ENCODE measurements around the gene CASP2. TPM values are rescaled to one million over a fixed set of nuclear protein-coding genes. Genes with fewer than 3 reads are reported as not detected.
"Not testable (repeated sequence)": the region's sequence is repeated elsewhere in the genome, so short reads cannot be mapped to it uniquely, and the experiment has no call there.

Gene CASP2
- total RNA-seq, 1 donor from 2014 or later: 110 TPM

DNA sequence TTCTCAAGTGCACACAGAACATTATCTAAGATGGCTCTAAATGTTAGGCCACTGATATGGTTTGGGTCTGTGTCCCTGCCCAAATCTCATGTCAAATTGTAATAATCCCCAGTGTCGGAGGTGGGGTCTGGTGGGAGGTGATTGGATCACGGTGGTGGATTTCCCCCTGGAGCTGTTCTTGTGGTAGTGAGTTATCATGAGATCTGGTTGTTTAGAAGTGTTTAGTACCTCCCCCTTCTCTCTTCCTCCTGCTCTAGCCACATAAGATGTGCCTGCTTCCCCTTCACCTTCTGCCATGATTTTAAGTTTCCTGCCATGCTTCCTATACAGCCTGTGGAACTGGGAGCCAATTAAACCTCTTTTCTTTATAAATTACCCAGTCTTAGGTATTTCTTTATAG lies 36.1 kb upstream of the CASP2 start:
- Mint-ChIP-seq H3K27ac (peak overlapping the region; percentile 86), H3K36me3 (ENCODE audit: low read depth) (peaks cover 35% of the 10 kb centered on the region), H3K4me3 (peak overlapping the region; percentile 20), H3K4me1 (ENCODE audit: low read depth) (peaks cover 87% of the 10 kb centered on the region), H3K9me3 (peaks cover 38% of the 10 kb centered on the region), H3K27me3 (ENCODE audit: insufficient read depth) (no peaks in the 10 kb centered on the region)
- no peak for DNase-seq (ENCODE audit: low spot score)
- intact Hi-C loops (cut with micrococcal nuclease): no loop called here

DNA sequence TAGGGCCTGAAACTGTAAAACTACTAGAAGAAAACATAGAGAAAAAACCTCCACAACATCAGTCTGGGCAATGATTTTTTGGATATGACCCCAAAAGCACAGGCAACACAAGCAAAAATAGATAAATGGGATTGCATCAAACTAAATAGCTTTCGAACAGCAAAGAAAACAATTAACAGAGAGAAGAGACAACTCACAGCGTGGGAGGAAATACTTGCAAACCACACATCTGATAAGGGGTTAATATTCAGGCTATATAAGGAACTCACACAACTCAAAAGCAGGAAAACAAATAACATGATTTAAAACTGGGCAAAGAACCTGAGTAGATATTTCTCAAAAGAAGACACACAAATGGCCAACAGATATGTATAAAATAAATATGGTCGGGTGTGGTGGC lies 32.6 kb upstream of the CASP2 start:
- Mint-ChIP-seq H3K4me1 (ENCODE audit: low read depth) (peaks cover 75% of the 10 kb centered on the region), H3K4me3 (no peak overlapping the region), H3K27me3 (ENCODE audit: insufficient read depth) (no peaks in the 10 kb centered on the region), H3K27ac (peak overlapping the region; percentile 20), H3K36me3 (ENCODE audit: low read depth) (peaks cover 23% of the 10 kb centered on the region), H3K9me3 (peaks cover 27% of the 10 kb centered on the region)
- no peak for DNase-seq (ENCODE audit: low spot score)
- intact Hi-C loops (cut with micrococcal nuclease): no loop called here

DNA sequence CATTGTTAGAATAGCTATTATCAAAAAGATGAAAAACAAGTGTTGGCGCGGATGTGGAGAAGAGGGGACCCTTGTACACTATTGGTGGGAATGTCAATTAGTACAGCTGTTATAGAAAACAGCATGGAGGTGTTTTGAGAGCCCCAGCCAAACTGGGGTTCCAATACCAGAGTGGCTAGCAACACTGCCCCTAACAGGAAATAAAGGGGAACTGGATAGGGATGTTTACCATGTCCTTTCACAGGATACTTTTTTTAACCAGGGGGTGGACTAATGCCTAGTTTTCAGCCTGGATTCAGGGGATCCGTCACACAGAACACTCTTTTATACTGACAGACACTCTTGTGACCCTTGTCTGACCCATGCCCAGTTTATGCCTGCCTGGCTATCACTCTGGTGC lies 31.8 kb upstream of the CASP2 start:
- peaks cover 68% of the 10 kb centered on the region for H3K4me1 Mint-ChIP-seq (ENCODE audit: low read depth)
- H3K27ac Mint-ChIP-seq: no peak overlapping the region
- no peaks in the 10 kb centered on the region for H3K27me3 Mint-ChIP-seq (ENCODE audit: insufficient read depth)
- peaks cover 19% of the 10 kb centered on the region for H3K36me3 Mint-ChIP-seq (ENCODE audit: low read depth)
- H3K4me3 Mint-ChIP-seq: no peak overlapping the region
- DNase-seq (ENCODE audit: low spot score): no peak
- H3K9me3 Mint-ChIP-seq: peaks cover 23% of the 10 kb centered on the region
- intact Hi-C loops (cut with micrococcal nuclease): no loop called here

DNA sequence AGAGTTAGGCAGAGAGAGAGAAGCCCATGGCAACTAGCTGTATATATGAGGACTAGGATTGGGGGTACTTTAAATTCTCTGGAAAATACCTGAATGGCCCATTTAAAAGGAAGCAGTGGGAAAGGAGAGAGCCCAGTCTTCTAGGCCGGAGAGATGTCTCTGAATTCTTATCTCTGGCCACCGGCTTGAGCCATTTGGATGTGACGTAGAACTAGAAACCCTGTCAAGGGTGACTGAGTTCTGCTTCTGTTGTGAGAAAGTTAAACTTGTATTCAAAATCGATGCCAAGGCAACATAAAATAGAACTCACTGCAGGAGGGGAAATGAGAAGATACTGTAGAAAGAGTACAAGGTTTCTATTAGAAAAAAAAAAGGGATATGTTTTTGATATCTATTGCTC lies 31.2 kb upstream of the CASP2 start:
- Mint-ChIP-seq H3K9me3 (peaks cover 23% of the 10 kb centered on the region), H3K4me1 (ENCODE audit: low read depth) (peaks cover 66% of the 10 kb centered on the region), H3K27ac (peak overlapping the region; percentile 28)

DNA sequence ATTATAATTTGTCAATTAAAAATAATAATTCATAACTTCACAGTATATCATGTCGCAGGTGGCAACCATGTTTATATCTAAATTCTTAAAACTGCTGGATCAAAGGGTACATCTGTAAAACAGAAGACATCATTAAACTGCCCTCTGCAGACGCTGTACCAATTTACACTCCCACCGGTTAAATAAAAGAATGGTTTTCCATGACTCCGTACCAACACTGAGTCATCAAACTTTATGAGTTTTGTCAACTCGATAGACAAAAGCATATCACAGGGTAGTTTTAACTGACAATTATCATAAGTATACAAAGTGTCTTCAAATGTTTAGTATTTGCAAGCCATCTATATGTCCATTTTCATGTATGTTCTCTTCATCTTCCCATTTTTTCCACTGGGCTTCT lies 30.6 kb upstream of the CASP2 start:
- no peak overlapping the region for H3K27ac Mint-ChIP-seq
- no peak overlapping the region for H3K4me3 Mint-ChIP-seq
- intact Hi-C loops (cut with micrococcal nuclease): no loop called here
- peaks cover 17% of the 10 kb centered on the region for H3K9me3 Mint-ChIP-seq
- DNase-seq (ENCODE audit: low spot score): no peak
- peaks cover 18% of the 10 kb centered on the region for H3K36me3 Mint-ChIP-seq (ENCODE audit: low read depth)
- peaks cover 64% of the 10 kb centered on the region for H3K4me1 Mint-ChIP-seq (ENCODE audit: low read depth)
- no peaks in the 10 kb centered on the region for H3K27me3 Mint-ChIP-seq (ENCODE audit: insufficient read depth)

More for the DNA sequence above, 31.2 kb upstream of the CASP2 start:
- DNase-seq (ENCODE audit: low spot score): no peak
- intact Hi-C loops (cut with micrococcal nuclease): no loop called here
- Mint-ChIP-seq H3K4me3 (no peak overlapping the region), H3K27me3 (ENCODE audit: insufficient read depth) (no peaks in the 10 kb centered on the region), H3K36me3 (ENCODE audit: low read depth) (peaks cover 20% of the 10 kb centered on the region)

DNA sequence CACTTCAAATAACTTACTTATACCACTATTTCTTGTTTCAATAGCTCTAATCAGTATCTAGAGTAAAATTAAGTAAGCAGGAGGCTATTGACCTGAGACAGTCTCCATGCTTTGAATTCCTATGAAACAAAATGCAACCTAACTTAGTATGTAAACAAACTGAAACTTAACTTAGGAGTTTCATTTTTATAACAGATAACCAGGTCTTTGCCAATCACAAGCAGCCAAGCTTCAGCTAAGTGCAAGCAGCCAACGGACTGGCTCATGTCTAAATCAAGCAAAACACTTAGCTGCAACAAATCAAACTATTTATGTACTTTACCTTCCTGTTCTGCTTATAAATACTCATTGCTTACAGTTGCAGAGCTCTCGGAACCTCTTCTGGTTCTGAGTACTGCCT lies 29.3 kb upstream of the CASP2 start:
- Mint-ChIP-seq H3K27ac (peak overlapping the region; percentile 86), H3K36me3 (ENCODE audit: low read depth) (peaks cover 17% of the 10 kb centered on the region), H3K4me3 (peak overlapping the region; percentile 54), H3K4me1 (ENCODE audit: low read depth) (peaks cover 60% of the 10 kb centered on the region), H3K27me3 (ENCODE audit: insufficient read depth) (no peaks in the 10 kb centered on the region), H3K9me3 (peaks cover 7% of the 10 kb centered on the region)
- intact Hi-C loops (cut with micrococcal nuclease): loop anchor here (2.0 kb wide), 1 partner anchor 14 kb away; no protein-coding TSS in a partner anchor
- no peak for DNase-seq (ENCODE audit: low spot score)

DNA sequence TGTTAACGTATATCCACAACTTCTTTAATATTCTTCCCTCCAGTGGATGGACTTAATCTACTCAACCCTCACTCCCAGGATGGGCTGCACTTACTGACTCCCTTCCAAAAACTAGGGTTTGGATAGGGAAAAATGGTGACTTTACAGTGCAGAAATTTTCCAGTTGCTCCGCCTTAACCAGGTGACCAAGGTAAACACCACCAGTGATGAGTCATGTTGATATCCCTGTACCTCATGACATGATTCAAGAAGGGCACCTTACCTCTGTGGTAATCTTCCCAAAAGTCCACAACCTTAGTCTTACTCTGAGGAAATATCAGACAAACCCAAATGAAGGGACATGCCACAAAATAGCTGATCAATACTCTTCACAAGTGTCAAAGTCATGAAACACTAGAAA lies 28.4 kb upstream of the CASP2 start:
- intact Hi-C loops (cut with micrococcal nuclease): loop anchor here (2.0 to 5.0 kb wide), 3 partner anchors 15 to 452 kb away; partner anchors contain the start of gene ZYX
- no peak overlapping the region for H3K4me3 Mint-ChIP-seq
- no peaks in the 10 kb centered on the region for H3K27me3 Mint-ChIP-seq (ENCODE audit: insufficient read depth)
- no peak overlapping the region for H3K27ac Mint-ChIP-seq
- DNase-seq (ENCODE audit: low spot score): no peak
- H3K9me3 Mint-ChIP-seq: no peaks in the 10 kb centered on the region
- H3K36me3 Mint-ChIP-seq (ENCODE audit: low read depth): peaks cover 22% of the 10 kb centered on the region
- peaks cover 61% of the 10 kb centered on the region for H3K4me1 Mint-ChIP-seq (ENCODE audit: low read depth)

DNA sequence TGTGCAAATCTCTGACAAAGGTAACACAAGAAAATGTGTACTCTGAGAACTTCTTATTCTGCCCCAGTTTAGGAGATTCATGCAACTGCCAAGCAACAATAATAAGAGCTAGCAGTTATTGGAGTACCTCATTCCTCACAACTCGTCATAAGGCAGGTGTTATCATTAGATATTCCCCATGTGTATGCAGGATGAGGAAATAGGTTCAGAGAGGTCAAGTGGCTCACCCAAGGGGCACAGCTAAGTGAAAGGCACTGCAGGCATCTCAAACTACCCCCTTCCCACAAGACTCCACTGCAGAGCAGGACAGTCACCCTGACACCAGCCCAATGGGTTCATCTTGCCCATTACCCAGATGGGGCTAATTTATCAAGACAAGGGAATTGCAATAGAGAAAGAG lies 26.2 kb upstream of the CASP2 start:
- H3K4me3 Mint-ChIP-seq: peak overlapping the region; percentile 98
- H3K4me1 Mint-ChIP-seq (ENCODE audit: low read depth): peaks cover 58% of the 10 kb centered on the region
- H3K27me3 Mint-ChIP-seq (ENCODE audit: insufficient read depth): no peaks in the 10 kb centered on the region
- no peaks in the 10 kb centered on the region for H3K9me3 Mint-ChIP-seq
- H3K27ac Mint-ChIP-seq: peak overlapping the region; percentile 75
- intact Hi-C loops (cut with micrococcal nuclease): loop anchor here (5.0 kb wide), 2 partner anchors 120 to 455 kb away; partner anchors contain the start of gene ZYX
- no peak for DNase-seq (ENCODE audit: low spot score)
- H3K36me3 Mint-ChIP-seq (ENCODE audit: low read depth): peaks cover 33% of the 10 kb centered on the region

DNA sequence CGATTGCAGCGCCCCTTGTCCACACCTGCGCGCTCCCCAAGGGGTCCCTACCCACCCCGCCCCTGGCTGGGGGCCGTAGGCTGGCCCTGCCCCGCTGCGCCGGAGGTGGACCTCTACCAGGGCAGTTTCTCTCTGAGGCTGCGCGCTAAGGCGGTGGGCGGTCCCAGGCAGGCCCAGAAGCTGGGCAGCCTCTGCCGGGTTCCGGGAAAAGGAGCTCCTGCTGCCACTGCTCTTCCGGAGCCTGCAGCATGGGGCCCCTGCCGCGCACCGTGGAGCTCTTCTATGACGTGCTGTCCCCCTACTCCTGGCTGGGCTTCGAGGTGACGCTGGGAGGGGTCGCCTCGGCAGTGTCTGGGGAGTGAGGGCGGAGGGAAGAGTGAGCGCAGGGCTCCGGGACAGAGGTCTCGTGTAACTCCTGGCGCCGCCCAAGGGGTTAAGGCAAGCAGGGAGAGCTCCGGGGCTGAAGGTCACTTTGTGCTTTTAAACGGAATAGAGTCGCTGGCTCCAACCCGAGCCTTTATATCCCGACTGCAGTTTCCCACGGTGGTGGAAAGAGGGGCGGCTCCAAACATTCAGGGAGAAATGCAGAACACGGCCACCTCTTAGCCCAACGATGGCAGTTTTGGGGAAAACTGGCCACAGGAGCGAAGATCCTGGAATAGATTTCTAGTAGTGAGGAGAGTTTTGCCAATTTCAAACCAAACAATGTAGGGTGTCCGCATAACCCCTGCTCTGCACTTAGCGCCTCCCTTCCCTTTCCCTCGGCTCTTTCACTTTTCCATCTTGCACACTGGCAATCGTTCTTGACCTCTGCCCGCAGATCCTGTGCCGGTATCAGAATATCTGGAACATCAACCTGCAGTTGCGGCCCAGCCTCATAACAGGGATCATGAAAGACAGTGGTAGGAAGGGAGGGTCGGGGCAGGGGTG lies 24.6 kb upstream of the CASP2 start, which contains the start of gene GSTK1:
Gene GSTK1 (plus strand): TSS at position 176 of the 930 bp plus-strand sequence. CDS start 73 bp downstream, at position 249.
- Mint-ChIP-seq H3K4me1 (ENCODE audit: low read depth) (peaks cover 67% of the 10 kb centered on the region), H3K9me3 (no peaks in the 10 kb centered on the region), H3K27ac (peak within 1 kb of the TSS; percentile 94), H3K27me3 (ENCODE audit: insufficient read depth) (no peaks in the 10 kb centered on the region), H3K36me3 (ENCODE audit: low read depth) (peaks cover 48% of the 10 kb centered on the region), H3K4me3 (peak within 1 kb of the TSS; percentile 98)
- intact Hi-C loops (cut with micrococcal nuclease): loop anchor here (1.0 to 5.0 kb wide), 6 partner anchors 15 to 456 kb away; partner anchors contain the start of genes CASP2 and ZYX
- peak; percentile 81 for DNase-seq (ENCODE audit: low spot score)

DNA sequence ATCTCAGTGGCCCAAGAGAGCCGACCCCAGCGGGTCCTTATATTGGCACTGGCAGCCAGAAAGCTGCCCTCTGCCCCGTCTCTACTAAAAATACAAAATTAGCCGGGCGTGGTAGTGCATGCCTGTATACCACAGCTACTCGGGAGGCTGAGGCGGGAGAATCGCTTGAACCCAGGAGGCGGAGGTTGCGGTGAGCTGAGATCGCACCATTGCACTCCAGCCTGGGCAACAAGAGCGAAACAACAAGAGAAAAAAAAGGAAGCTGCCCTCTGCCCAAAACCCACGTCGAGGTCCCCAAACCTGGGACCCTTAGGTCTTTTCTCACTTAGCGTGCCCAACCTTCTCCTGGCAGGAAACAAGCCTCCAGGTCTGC lies 24.0 kb upstream of the CASP2 start:
- H3K4me3 Mint-ChIP-seq: peak overlapping the region; percentile 98
- H3K27me3 Mint-ChIP-seq (ENCODE audit: insufficient read depth); DNase-seq (ENCODE audit: low spot score); H3K9me3 Mint-ChIP-seq: not testable (repeated sequence)
- peak overlapping the region; percentile 94 for H3K27ac Mint-ChIP-seq
- H3K4me1 Mint-ChIP-seq (ENCODE audit: low read depth): peaks cover 67% of the 10 kb centered on the region
- intact Hi-C loops (cut with micrococcal nuclease): loop anchor here (1.0 to 5.0 kb wide), 4 partner anchors 15 to 457 kb away; partner anchors contain the start of gene ZYX
- peaks cover 52% of the 10 kb centered on the region for H3K36me3 Mint-ChIP-seq (ENCODE audit: low read depth)

DNA sequence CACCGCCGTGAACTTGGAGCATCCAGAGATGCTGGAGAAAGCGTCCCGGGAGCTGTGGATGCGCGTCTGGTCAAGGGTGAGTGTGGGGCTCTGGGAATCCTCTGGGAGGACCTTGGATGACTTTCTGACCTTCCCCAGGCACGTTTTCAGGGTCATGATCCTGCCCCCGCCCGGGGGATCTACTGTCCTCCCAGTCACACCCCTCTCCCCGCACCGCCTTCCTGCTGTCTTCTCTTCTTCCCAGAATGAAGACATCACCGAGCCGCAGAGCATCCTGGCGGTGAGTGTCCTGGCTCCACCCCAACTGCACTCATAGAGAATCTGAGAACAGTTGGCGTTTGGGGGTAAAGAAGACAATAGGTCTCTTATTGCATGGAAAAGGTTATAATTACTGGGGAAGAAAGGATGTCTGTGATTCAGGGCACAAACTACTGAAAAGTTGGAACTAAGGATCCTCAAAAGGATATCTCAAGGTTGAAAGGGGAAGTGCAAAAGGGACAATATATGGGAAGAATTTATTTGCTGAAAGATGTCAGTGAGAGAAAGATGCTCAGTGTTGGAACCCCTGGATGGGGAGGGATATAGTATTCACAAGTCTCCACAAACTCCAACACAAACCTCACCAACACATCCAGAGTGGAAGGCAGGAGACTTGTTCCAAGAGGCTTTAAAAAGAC lies 23.0 kb upstream of the CASP2 start:
- peak overlapping the region; percentile 98 for H3K4me3 Mint-ChIP-seq
- peak overlapping the region; percentile 94 for H3K27ac Mint-ChIP-seq
- no peaks in the 10 kb centered on the region for H3K9me3 Mint-ChIP-seq
- H3K36me3 Mint-ChIP-seq (ENCODE audit: low read depth): peaks cover 61% of the 10 kb centered on the region
- no peaks in the 10 kb centered on the region for H3K27me3 Mint-ChIP-seq (ENCODE audit: insufficient read depth)
- intact Hi-C loops (cut with micrococcal nuclease): loop anchor here (2.0 kb wide), 1 partner anchor 14 kb away; no protein-coding TSS in a partner anchor
- DNase-seq (ENCODE audit: low spot score): no peak
- peaks cover 66% of the 10 kb centered on the region for H3K4me1 Mint-ChIP-seq (ENCODE audit: low read depth)

DNA sequence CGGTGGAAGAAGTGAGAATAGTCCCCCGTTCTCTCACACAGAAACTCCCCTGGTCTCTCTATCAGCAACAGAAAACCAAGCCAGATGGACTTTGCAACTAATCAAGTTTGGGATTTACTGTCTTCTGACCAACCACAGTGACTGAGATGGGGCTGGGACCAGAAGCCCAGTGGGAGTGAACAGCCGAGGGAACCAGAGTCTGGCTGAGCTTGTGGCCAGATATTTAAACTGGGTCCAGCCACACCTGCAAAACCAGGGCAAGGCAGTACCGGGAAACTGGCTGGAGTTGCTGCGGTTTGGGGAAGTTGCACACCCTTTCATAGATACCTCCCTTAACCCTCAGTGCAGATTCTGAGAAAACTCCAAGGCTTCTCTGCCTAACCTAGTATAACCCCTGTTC lies 18.9 kb upstream of the CASP2 start:
- intact Hi-C loops (cut with micrococcal nuclease): no loop called here
- no peak overlapping the region for H3K27ac Mint-ChIP-seq
- H3K36me3 Mint-ChIP-seq (ENCODE audit: low read depth): peaks cover 61% of the 10 kb centered on the region
- no peak for DNase-seq (ENCODE audit: low spot score)
- H3K9me3 Mint-ChIP-seq: no peaks in the 10 kb centered on the region
- H3K4me3 Mint-ChIP-seq: no peak overlapping the region
- H3K4me1 Mint-ChIP-seq (ENCODE audit: low read depth): peaks cover 65% of the 10 kb centered on the region
- no peaks in the 10 kb centered on the region for H3K27me3 Mint-ChIP-seq (ENCODE audit: insufficient read depth)

DNA sequence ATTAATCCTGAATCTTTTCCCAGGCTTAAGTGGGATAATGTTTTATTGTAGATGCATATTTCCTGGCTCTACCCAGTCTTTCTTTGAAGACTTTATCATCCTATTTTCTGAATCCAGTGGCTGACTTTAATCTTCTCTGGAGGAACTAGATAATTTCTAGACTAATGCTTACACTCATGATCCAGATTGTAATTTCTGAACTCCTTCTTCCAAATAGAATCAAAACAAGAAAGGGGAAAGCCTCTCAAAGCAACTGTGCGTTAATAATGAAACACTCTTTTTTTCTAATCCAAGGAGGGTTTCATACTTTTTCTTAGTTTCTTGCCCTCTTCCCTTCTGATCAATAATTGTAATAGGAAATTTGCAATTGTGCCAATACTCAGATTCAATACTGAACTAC lies 16.9 kb upstream of the CASP2 start:
- no peak for DNase-seq (ENCODE audit: low spot score)
- H3K4me3 Mint-ChIP-seq: no peak overlapping the region
- no peaks in the 10 kb centered on the region for H3K27me3 Mint-ChIP-seq (ENCODE audit: insufficient read depth)
- peaks cover 45% of the 10 kb centered on the region for H3K36me3 Mint-ChIP-seq (ENCODE audit: low read depth)
- intact Hi-C loops (cut with micrococcal nuclease): loop anchor here (1.0 kb wide), 1 partner anchor 8 kb away; no protein-coding TSS in a partner anchor
- no peak overlapping the region for H3K27ac Mint-ChIP-seq
- no peaks in the 10 kb centered on the region for H3K9me3 Mint-ChIP-seq
- H3K4me1 Mint-ChIP-seq (ENCODE audit: low read depth): peaks cover 45% of the 10 kb centered on the region
